HL-60 (cell line): Measurements from ENCODE around the gene DPH7.

Experiments
- DNase-seq, 2 experiments: peaks; one replicate each; pipeline ENCODE4 v3.0.0-alpha.2; 2010 to 2020; ENCODE audit warnings: low read depth in 1 of 2, low spot score in 1 of 2
- H3K27ac ChIP-seq: fragments of 250-450 bp; sonication (Bioruptor Pico); replicated peaks from 2 replicates; pipeline ENCODE4 v1.5.1; 2020; ENCODE audit warnings: mild to moderate bottlenecking, moderate library complexity
- H3K27me3 ChIP-seq: fragments of 250-450 bp; sonication (Bioruptor Pico); 2 replicates; pipeline ENCODE4 v1.5.1; 2021; ENCODE audit warnings: mild to moderate bottlenecking, moderate library complexity; ENCODE audit not compliant: insufficient read depth, poor library complexity, severe bottlenecking
- H3K4me3 ChIP-seq: replicated peaks from 2 replicates; pipeline ENCODE4 v1.5.1; 2011; ENCODE audit warnings: mild to moderate bottlenecking, control low read depth, low read length; ENCODE audit not compliant: insufficient read depth
- GABPA ChIP-seq: IDR thresholded peaks from 2 replicates; pipeline ENCODE4 v1.6.1; 2012; ENCODE audit warnings: low read depth
- POLR2AphosphoS5 ChIP-seq: IDR thresholded peaks from 2 replicates; pipeline ENCODE4 v1.6.1; 2012; ENCODE audit warnings: low read depth
- SPI1 ChIP-seq: IDR thresholded peaks from 2 replicates; pipeline ENCODE4 v1.6.1; 2012; ENCODE audit warnings: low read depth, mild to moderate bottlenecking, borderline replicate concordance
- TF ChIP-seq, protein P1 (sequence below): IDR thresholded peaks from 2 replicates; pipeline ENCODE4 v1.6.1; 2012; ENCODE audit warnings: low read depth; ENCODE audit not compliant: insufficient replicate concordance
- TF ChIP-seq, protein P2 (sequence below): IDR thresholded peaks from one replicate; pipeline ENCODE4 v1.5.1; 2011; ENCODE audit warnings: low read length, control low read depth, inconsistent platforms; ENCODE audit not compliant: insufficient read depth

DPH7 gene

DNA sequence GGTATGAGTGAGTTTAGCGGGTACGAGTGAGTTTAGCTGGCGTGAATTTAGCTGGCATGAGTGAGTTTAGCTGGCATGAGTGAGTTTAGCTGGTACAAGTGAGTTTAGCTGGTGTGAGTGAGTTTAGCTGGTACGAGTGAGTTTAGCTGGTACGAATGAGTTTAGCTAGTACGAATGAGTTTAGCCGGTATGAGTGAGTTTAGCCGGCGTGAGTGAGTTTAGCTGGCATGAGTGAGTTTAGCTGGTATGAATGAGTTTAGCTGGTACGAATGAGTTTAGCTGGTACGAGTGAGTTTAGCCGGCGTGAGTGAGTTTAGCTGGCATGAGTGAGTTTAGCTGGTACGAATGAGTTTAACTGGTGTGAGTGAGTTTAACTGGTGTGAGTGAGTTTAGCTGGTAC is 69.5 kb downstream of the DPH7 start:
- TF ChIP-seq SPI1 (no peak), POLR2AphosphoS5 (no peak)
- TF ChIP-seq, protein P1, sequence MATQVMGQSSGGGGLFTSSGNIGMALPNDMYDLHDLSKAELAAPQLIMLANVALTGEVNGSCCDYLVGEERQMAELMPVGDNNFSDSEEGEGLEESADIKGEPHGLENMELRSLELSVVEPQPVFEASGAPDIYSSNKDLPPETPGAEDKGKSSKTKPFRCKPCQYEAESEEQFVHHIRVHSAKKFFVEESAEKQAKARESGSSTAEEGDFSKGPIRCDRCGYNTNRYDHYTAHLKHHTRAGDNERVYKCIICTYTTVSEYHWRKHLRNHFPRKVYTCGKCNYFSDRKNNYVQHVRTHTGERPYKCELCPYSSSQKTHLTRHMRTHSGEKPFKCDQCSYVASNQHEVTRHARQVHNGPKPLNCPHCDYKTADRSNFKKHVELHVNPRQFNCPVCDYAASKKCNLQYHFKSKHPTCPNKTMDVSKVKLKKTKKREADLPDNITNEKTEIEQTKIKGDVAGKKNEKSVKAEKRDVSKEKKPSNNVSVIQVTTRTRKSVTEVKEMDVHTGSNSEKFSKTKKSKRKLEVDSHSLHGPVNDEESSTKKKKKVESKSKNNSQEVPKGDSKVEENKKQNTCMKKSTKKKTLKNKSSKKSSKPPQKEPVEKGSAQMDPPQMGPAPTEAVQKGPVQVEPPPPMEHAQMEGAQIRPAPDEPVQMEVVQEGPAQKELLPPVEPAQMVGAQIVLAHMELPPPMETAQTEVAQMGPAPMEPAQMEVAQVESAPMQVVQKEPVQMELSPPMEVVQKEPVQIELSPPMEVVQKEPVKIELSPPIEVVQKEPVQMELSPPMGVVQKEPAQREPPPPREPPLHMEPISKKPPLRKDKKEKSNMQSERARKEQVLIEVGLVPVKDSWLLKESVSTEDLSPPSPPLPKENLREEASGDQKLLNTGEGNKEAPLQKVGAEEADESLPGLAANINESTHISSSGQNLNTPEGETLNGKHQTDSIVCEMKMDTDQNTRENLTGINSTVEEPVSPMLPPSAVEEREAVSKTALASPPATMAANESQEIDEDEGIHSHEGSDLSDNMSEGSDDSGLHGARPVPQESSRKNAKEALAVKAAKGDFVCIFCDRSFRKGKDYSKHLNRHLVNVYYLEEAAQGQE: no peak
- TF ChIP-seq, protein P2, sequence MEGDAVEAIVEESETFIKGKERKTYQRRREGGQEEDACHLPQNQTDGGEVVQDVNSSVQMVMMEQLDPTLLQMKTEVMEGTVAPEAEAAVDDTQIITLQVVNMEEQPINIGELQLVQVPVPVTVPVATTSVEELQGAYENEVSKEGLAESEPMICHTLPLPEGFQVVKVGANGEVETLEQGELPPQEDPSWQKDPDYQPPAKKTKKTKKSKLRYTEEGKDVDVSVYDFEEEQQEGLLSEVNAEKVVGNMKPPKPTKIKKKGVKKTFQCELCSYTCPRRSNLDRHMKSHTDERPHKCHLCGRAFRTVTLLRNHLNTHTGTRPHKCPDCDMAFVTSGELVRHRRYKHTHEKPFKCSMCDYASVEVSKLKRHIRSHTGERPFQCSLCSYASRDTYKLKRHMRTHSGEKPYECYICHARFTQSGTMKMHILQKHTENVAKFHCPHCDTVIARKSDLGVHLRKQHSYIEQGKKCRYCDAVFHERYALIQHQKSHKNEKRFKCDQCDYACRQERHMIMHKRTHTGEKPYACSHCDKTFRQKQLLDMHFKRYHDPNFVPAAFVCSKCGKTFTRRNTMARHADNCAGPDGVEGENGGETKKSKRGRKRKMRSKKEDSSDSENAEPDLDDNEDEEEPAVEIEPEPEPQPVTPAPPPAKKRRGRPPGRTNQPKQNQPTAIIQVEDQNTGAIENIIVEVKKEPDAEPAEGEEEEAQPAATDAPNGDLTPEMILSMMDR: no peak
- no peak for DNase-seq
- no peak overlapping the region for H3K4me3 ChIP-seq
- H3K27ac ChIP-seq: no peak overlapping the region
- H3K27me3 ChIP-seq: no peaks in the 10 kb centered on the region

DNA sequence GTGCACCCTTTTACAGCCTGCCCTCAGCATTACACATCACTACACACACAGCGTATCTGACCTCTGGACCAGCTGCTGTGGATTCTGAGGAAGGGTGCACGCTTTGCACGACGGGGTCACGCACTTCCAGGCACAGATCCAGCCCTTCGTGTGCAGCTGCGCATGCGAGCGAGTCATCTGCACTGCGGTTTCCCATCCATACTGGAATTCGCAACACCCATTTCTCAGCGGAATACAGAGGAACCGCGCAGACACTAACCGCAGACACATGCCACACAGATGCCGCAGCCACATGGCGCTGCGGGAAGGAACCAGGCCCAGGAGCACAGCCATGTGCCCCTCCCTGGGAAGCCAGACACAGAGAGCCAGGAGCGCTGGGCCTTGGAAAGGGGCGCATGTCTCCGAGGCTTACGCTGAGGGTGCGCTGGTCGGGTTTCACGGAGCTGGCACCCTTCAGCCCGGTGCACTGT is 72.0 kb downstream of the DPH7 start:
- Histone ChIP-seq H3K27me3 (no peaks in the 10 kb centered on the region), H3K4me3 (no peak overlapping the region), H3K27ac (no peak overlapping the region)
- TF ChIP-seq, protein P1: no peak
- TF ChIP-seq, protein P2: no peak
- TF ChIP-seq SPI1: no peak
- no peak for TF ChIP-seq GABPA
- no peak for TF ChIP-seq POLR2AphosphoS5
- no peak for DNase-seq

DNA sequence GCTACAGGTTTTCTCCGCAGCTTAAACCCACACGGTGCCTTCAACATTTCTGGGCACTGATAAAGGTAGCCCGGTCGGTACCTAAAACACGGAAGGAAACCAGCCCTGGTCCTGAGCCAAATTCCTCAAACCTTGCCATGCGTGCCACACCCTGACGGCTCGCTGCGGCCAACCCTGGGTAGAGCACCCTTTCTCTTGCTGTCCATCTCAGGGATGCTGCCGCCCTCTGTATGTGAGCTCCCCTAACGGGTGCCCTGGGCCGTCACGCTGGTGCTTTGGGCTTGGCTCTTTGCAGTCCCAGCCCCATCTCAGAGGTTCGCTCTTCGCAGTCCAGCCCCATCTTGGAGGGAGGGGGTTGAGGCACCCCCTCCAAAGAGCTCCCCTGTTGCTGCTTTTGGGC is 72.5 kb downstream of the DPH7 start:
- no peak for DNase-seq
- Histone ChIP-seq H3K27ac (no peak overlapping the region), H3K4me3 (no peak overlapping the region), H3K27me3 (no peaks in the 10 kb centered on the region)
- TF ChIP-seq, protein P2: no peak
- TF ChIP-seq POLR2AphosphoS5 (no peak), SPI1 (no peak), GABPA (no peak)
- TF ChIP-seq, protein P1: no peak
